GM23248 (cell line): Measurements from ENCODE around the gene ITGA11. TPM values are rescaled to one million over a fixed set of nuclear protein-coding genes. Genes with fewer than 3 reads are reported as not detected.

Experiments
- DNase-seq: peaks from one replicate; pipeline ENCODE4 v3.0.0-alpha.2; 2015
- H2AFZ ChIP-seq: fragments of 200-600 bp; sonication (generic); 2 replicates; pipeline ENCODE4 v1.6.1; 2016; ENCODE audit warnings: antibody characterized with exemption
- H3F3A ChIP-seq: fragments of 200-600 bp; sonication (generic); 2 replicates; pipeline ENCODE4 v1.6.1; 2016; ENCODE audit warnings: mild to moderate bottlenecking, antibody characterized with exemption, mixed run types; ENCODE audit not compliant: insufficient read depth
- H3K27ac ChIP-seq: fragments of 200-600 bp; sonication (generic); 2 replicates; pipeline ENCODE4 v1.5.1; 2016; ENCODE audit warnings: mild to moderate bottlenecking
- H3K27me3 ChIP-seq: fragments of 200-600 bp; sonication (generic); replicated peaks from 2 replicates; pipeline ENCODE4 v1.6.1; 2016; ENCODE audit warnings: mild to moderate bottlenecking; ENCODE audit not compliant: insufficient read depth
- H3K36me3 ChIP-seq: fragments of 200-600 bp; sonication (generic); 2 replicates; pipeline ENCODE4 v1.6.1; 2016; ENCODE audit warnings: low read depth, mild to moderate bottlenecking
- H3K4me1 ChIP-seq: fragments of 200-600 bp; sonication (generic); 2 replicates; pipeline ENCODE4 v1.6.1; 2016; ENCODE audit warnings: mild to moderate bottlenecking; ENCODE audit not compliant: insufficient read depth
- H3K4me2 ChIP-seq: fragments of 200-600 bp; sonication (generic); one replicate; pipeline ENCODE4 v1.6.1; 2016; ENCODE audit warnings: mild to moderate bottlenecking; ENCODE audit not compliant: unreplicated experiment
- H3K4me3 ChIP-seq: fragments of 200-600 bp; sonication (generic); 2 replicates; pipeline ENCODE4 v1.5.1; 2016; ENCODE audit warnings: mild to moderate bottlenecking
- H3K79me2 ChIP-seq: fragments of 200-600 bp; sonication (generic); 2 replicates; pipeline ENCODE4 v1.6.1; 2016; ENCODE audit warnings: mild to moderate bottlenecking; ENCODE audit not compliant: insufficient read depth
- H3K9ac ChIP-seq: fragments of 200-600 bp; sonication (generic); 2 replicates; pipeline ENCODE4 v1.6.1; 2016; ENCODE audit warnings: mild to moderate bottlenecking
- H3K9me2 ChIP-seq: fragments of 200-600 bp; sonication (generic); 2 replicates; pipeline ENCODE4 v1.6.1; 2016; ENCODE audit warnings: mixed run types, mild to moderate bottlenecking, moderate library complexity; ENCODE audit not compliant: insufficient read depth
- H3K9me3 ChIP-seq: fragments of 200-600 bp; sonication (generic); one replicate; pipeline ENCODE4 v1.6.1; 2017; ENCODE audit warnings: low read depth
- H4K20me1 ChIP-seq: fragments of 200-600 bp; sonication (generic); 2 replicates; pipeline ENCODE4 v1.6.0; 2016; ENCODE audit not compliant: insufficient read depth
- EZH2 ChIP-seq: fragments of 200-600 bp; sonication (generic); IDR thresholded peaks from 2 replicates; pipeline ENCODE4 v1.6.1; 2018; ENCODE audit warnings: antibody characterized with exemption, mild to moderate bottlenecking; ENCODE audit not compliant: insufficient read depth, poor library complexity, severe bottlenecking
- EZH2phosphoT487 ChIP-seq: fragments of 200-600 bp; sonication (generic); IDR thresholded peaks from 2 replicates; pipeline ENCODE4 v1.6.1; 2018; ENCODE audit warnings: antibody characterized with exemption, moderate library complexity, mild to moderate bottlenecking, low read depth; ENCODE audit not compliant: insufficient read depth
- WGBS, 2 experiments: methylation state at CpG; one replicate each; pipeline ENCODE4 v1.1.6; 2015 to 2017; ENCODE audit warnings: low lambda C conversion rate in 2 of 2, low coverage in 1 of 2; ENCODE audit errors: missing lambda C conversion rate in 2 of 2; 5-methylcytosine and 5-hydroxymethylcytosine counted together
- in situ Hi-C: fragments of 300-500 bp; cut with MboI; formaldehyde crosslinking; loops from 2 replicates; pipeline ENCODE4 v1.15.0; 2020
- polyA plus RNA-seq: library from polyadenylated mRNA; unstranded; fragments of >200 nt; fragmentation: Nextera tagmentation; extraction: Ambion mirVana; gene quantifications from 2 replicates; pipeline ENCODE4 v1.2.1, GENCODE V29; 2016
- total RNA-seq: library from RNA; depleted of rRNA; stranded (reverse); fragments of >200 nt; shearing (Covaris generic); gene quantifications from 2 replicates; pipeline ENCODE4 v1.2.3, GENCODE V29; 2014

ITGA11 gene
- total and polyA plus RNA-seq, 2 experiments from 2014 or later = 312 to 352 TPM

DNA sequence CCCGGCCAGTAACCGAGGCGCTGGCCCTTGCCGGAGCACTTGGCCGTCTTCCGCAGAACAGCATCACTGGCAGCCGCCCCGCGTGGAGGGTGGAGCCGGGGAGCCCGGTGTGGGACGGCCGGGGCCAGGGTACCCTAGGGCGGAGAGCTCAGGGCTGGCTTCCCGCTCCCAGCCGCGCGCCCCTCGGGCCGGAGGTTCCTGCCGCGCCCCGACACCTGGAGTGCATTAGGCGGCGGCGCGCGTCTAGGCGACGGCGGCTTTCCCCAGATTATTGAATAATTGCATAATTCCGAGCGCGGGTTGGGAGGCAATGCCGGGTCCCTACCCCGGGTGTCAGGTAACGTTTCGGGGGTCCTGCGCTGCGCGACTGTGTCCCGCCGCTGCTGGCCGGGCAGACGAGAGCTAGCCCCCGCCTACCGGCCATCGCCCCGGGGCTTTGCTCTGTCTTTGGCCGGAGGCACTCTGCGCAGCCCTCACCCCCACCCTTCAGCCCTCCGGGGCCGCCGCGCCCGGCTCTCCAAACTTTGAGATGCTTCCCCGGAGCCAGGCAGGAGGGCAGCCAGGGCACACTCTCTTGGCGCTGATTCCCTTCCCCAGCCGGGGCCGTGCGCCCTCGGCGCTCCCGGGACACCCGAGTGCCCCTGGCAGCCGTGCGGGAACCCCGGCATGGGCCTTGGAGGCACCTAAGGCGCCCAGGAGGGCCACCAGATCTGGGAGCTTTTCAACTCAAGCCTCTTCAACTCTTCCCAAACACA lies 749 bp downstream of the ITGA11 start:
- Histone ChIP-seq H3K9me3 (no peaks in the 10 kb centered on the region), H3F3A (peaks cover 30% of the 10 kb centered on the region), H3K4me1 (peaks cover 37% of the 10 kb centered on the region), H3K27me3 (no peaks in the 10 kb centered on the region), H2AFZ (peak overlapping the region; percentile 76), H3K4me2 (peak overlapping the region; percentile 85), H3K79me2 (peaks cover 61% of the 10 kb centered on the region), H3K36me3 (no peaks in the 10 kb centered on the region), H3K4me3 (peak overlapping the region; percentile 94), H3K9me2 (no peaks in the 10 kb centered on the region), H4K20me1 (no peaks in the 10 kb centered on the region), H3K9ac (peak overlapping the region; percentile 83), H3K27ac (peak overlapping the region; percentile 40)
- no peak for TF ChIP-seq EZH2phosphoT487
- no peak for TF ChIP-seq EZH2
- in situ Hi-C loops = no loop called here
- 1% methylated on average over 56 to 61 of the region's 69 CpGs for WGBS, 2 experiments
- DNase-seq = peak; percentile 71

DNA sequence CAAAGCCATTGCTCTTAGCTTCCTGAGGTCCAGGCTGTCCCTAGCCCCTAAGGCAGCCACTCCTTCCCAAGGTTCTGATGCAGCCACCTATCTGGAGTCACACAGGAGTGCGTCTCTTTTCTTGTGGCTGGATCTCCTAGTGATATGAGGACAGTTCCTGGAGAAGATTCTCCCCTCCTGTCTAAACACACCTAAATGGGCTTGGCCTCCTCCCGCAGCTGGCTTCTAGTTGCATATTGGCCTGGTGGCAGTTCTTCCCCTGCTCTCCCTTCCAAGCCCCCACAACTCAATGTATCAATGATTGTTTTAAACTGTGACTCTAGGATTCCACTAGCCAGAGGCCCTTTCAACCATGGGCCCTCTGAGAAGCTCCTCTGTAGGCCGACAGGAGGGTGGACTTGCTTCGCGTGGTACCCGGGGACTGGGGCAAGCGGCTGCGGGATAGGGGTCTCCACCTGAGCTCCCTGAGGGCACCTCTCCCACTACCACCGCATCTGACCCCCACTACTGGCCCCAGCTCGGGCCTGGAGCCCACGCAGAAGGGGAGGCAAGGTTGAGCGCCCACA lies 1.4 kb downstream of the ITGA11 start:
- H3K27me3 ChIP-seq = no peaks in the 10 kb centered on the region
- no peaks in the 10 kb centered on the region for H3K9me2 ChIP-seq
- peak; percentile 28 for DNase-seq
- in situ Hi-C loops = no loop called here
- H3K4me2 ChIP-seq = peak overlapping the region; percentile 85
- TF ChIP-seq EZH2 (no peak), EZH2phosphoT487 (no peak)
- peak overlapping the region; percentile 94 for H3K4me3 ChIP-seq
- peak overlapping the region; percentile 76 for H2AFZ ChIP-seq
- H3K36me3 ChIP-seq = no peaks in the 10 kb centered on the region
- 51 to 54% methylated on average over 12 of the region's 12 CpGs for WGBS, 2 experiments
- H3K9me3 ChIP-seq = no peaks in the 10 kb centered on the region
- H3K27ac ChIP-seq = peak overlapping the region; percentile 40
- H4K20me1 ChIP-seq = no peaks in the 10 kb centered on the region
- peaks cover 44% of the 10 kb centered on the region for H3K4me1 ChIP-seq
- peak overlapping the region; percentile 83 for H3K9ac ChIP-seq
- H3K79me2 ChIP-seq = peaks cover 68% of the 10 kb centered on the region
- H3F3A ChIP-seq = peaks cover 30% of the 10 kb centered on the region

- peak overlapping the region; percentile 83 for H3K9ac ChIP-seq
- peaks cover 30% of the 10 kb centered on the region for H3F3A ChIP-seq
- H3K4me3 ChIP-seq = peak overlapping the region; percentile 94
- H4K20me1 ChIP-seq = no peaks in the 10 kb centered on the region
- in situ Hi-C loops = no loop called here
- 46 to 47% methylated on average over 5 of the region's 5 CpGs for WGBS, 2 experiments
- no peak overlapping the region for H2AFZ ChIP-seq
- TF ChIP-seq EZH2 = no peak
- TF ChIP-seq EZH2phosphoT487 = no peak
- H3K9me3 ChIP-seq = no peaks in the 10 kb centered on the region
- DNase-seq = peak; percentile 58
- peak overlapping the region; percentile 40 for H3K27ac ChIP-seq
- H3K27me3 ChIP-seq = no peaks in the 10 kb centered on the region
- H3K4me2 ChIP-seq = peak overlapping the region; percentile 85
- peaks cover 50% of the 10 kb centered on the region for H3K4me1 ChIP-seq
- H3K9me2 ChIP-seq = no peaks in the 10 kb centered on the region
- peaks cover 75% of the 10 kb centered on the region for H3K79me2 ChIP-seq
- H3K36me3 ChIP-seq = no peaks in the 10 kb centered on the region
Measured at GRCh38 chr15:68429691-68430470, 2.1 kb downstream of the ITGA11 start.

- Histone ChIP-seq H3K27me3 (no peaks in the 10 kb centered on the region), H2AFZ (no peak overlapping the region), H3K9me2 (no peaks in the 10 kb centered on the region), H3K9ac (0 out of 2 replicates have a peak overlapping the region, but pooled peaks have one; percentile 8), H4K20me1 (no peaks in the 10 kb centered on the region), H3K4me2 (peak overlapping the region; percentile 85), H3K36me3 (no peaks in the 10 kb centered on the region), H3K79me2 (peaks cover 89% of the 10 kb centered on the region), H3F3A (peaks cover 30% of the 10 kb centered on the region), H3K4me1 (peaks cover 64% of the 10 kb centered on the region), H3K9me3 (no peaks in the 10 kb centered on the region), H3K4me3 (peak overlapping the region; percentile 94), H3K27ac (peak overlapping the region; percentile 44; the same call in 1 of the 2 replicates)
- 96 to 100% methylated on average over 2 of the region's 2 CpGs for WGBS, 2 experiments
- in situ Hi-C loops = no loop called here
- DNase-seq = no peak
- TF ChIP-seq EZH2 = no peak
- TF ChIP-seq EZH2phosphoT487 = no peak
Measured at GRCh38 chr15:68428431-68428940, 3.5 kb downstream of the ITGA11 start.
